HG03108 (cell line): ENCODE measurements around the gene GP9.
"Not testable (repeated sequence)": the region's sequence is repeated elsewhere in the genome, so short reads cannot be mapped to it uniquely, and the experiment has no call there.

Source experiments
- ATAC-seq: cut with Tn5 transposase; IDR thresholded peaks from one replicate; pipeline ENCODE4 v1.9.1; 2021; ENCODE audit warnings: moderate library complexity; ENCODE audit not compliant: unreplicated experiment

Gene GP9

DNA sequence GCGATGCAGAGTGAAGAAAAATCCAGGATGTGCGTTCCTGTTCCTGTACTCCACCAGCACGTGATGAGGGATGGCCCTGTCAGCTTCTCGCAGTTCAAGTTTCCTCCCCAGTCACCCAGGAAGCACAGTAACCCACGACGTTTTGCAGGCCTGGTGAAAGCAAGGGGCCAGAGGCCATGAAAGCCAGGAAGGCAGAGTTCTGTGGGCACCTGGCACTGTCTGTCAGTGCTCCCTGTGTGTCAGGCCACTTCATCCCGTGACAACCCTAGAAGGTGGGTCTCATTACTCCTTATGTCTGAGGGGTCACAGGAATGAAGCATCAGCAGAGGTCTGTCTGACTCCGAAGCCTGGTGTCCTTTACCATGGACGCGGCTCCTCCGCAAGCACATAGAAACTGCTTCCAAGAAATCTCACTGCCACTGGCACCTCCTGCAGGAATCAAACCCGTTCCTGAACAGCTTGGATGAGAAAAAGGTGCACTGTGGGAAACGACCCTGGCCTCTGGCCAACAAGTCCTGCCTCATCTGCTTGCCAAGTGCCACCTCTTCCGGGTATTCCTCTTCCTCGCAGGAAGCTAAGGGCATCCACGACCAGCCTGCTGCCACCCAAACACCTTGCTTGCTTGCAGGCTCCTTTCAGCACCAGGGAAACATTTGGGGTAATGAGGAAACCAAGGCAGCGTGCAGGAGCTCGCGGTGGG is 46.4 kb downstream of the GP9 start:
- ATAC-seq: no peak

GRCh38 chr3:129107793-129108192 is 47.2 kb downstream of the GP9 start:
- no peak for ATAC-seq

DNA sequence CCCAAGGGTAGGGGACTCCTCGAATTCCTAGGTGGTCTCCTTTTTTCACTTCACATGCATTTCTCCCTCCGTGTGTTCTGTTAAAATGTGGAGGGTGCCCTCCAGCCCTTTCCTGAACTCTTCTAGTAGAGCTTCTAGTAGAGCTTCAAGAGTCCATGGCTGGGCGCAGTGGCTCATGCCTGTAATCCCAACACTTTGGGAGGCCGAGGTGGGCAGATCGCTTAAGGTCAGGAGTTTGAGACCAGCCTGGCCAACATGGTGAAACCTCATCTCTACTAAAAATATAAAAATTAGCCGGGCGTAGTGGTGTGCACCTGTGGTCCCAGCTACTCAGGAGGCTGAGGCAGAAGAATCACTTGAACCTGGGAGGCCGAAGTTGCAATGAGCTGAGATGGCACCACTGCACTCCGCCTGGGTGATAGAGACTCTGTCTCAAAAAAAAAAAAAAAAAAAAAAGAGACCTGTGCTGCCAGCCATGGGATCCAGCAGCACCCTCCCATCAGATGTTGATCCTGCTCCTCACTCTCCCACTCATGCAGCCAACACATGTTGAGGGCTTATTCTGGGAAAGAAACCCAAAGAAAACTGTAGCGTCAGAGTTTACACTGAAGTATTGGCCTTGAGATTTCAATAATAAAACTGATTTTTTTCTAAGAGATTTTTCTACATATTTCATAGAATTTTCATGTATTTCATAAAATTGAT is 50.6 kb downstream of the GP9 start:
- not testable (repeated sequence) for ATAC-seq
